Large intestine (tissue), 3 donors: Measurements from ENCODE around the gene NIP7. TPM values are rescaled to one million over a fixed set of nuclear protein-coding genes. Genes with fewer than 3 reads are reported as not detected.
A peak's percentile ranks its signal among the peaks of the same experiment; 100 is the strongest.

Experiments used
- DNase-seq, 2 donors: peaks; one replicate each; pipeline versions ENCODE4 v3.0.0 to v3.0.0-alpha.2; 2013
- H3K27ac ChIP-seq: one replicate; pipeline ENCODE4 v1.5.1; 2013; ENCODE audit warnings: low read length
- H3K27me3 ChIP-seq: 2 replicates; pipeline ENCODE4 v1.6.1; 2013; ENCODE audit warnings: low read length; ENCODE audit not compliant: control insufficient read depth, insufficient read depth
- H3K36me3 ChIP-seq: 2 replicates; pipeline ENCODE4 v1.6.1; 2013; ENCODE audit warnings: low read length; ENCODE audit not compliant: control insufficient read depth, insufficient read depth
- H3K4me1 ChIP-seq: one replicate; pipeline ENCODE4 v1.6.1; 2013; ENCODE audit warnings: low read length; ENCODE audit not compliant: control insufficient read depth, insufficient read depth
- H3K4me3 ChIP-seq: one replicate; pipeline ENCODE4 v1.5.1; 2013; ENCODE audit warnings: low read length
- H3K9me3 ChIP-seq: one replicate; pipeline ENCODE4 v1.6.1; 2013; ENCODE audit warnings: mild to moderate bottlenecking, low read depth, low read length, moderate library complexity; ENCODE audit not compliant: control insufficient read depth
- WGBS: methylation state at CpG from one replicate; pipeline ENCODE4 v1.1.5; 2013; ENCODE audit warnings: low lambda C conversion rate; ENCODE audit not compliant: insufficient coverage; 5-methylcytosine and 5-hydroxymethylcytosine counted together
- polyA plus RNA-seq: library from polyadenylated mRNA; unstranded; fragments of 120-200 nt; gene quantifications from one replicate; pipeline ENCODE4 v1.2.1, GENCODE V29; 2013

NIP7 gene
- polyA plus RNA-seq, 1 donor = 25.5 TPM

- H3K4me1 ChIP-seq = no peaks in the 10 kb centered on the region
Measured at GRCh38 chr16:69306031-69306430, 33.5 kb upstream of the NIP7 start.

DNA sequence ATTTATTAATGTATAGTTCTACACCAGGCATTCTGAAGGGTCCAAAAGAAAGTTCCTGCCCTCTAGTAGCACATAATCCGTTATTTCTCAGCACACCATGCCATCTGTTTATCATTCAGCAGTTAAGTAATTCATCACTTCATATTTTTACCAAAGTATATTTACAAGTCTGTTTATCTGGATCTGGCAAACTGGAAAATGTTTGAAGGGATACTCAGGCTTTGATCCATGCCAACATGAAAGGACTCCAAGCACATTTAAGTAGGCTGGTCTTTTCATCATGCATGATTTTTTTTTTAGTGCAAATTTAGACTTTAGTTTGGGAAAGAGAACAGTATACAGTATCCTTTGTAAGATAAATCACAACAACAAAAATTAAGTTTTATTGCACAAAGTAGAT is 32.5 kb upstream of the NIP7 start:
- H3K9me3 ChIP-seq = no peaks in the 10 kb centered on the region
- peaks cover under 1% of the 10 kb centered on the region for H3K4me1 ChIP-seq
- 100% methylated on average over 1 of the region's 1 CpG for WGBS
- no peaks in the 10 kb centered on the region for H3K36me3 ChIP-seq
- H3K4me3 ChIP-seq = no peak overlapping the region
- DNase-seq = no peak
- no peak overlapping the region for H3K27ac ChIP-seq
- no peaks in the 10 kb centered on the region for H3K27me3 ChIP-seq

More at GRCh38 chr16:69306031-69306430, 33.5 kb upstream of the NIP7 start:
- WGBS = no CpG with 5 or more reads among the region's 1 CpG
- H3K4me3 ChIP-seq = no peak overlapping the region
- no peak for DNase-seq
- H3K9me3 ChIP-seq = no peaks in the 10 kb centered on the region
- H3K36me3 ChIP-seq = peaks cover 10% of the 10 kb centered on the region
- H3K27ac ChIP-seq = no peak overlapping the region
- H3K27me3 ChIP-seq = no peaks in the 10 kb centered on the region

DNA sequence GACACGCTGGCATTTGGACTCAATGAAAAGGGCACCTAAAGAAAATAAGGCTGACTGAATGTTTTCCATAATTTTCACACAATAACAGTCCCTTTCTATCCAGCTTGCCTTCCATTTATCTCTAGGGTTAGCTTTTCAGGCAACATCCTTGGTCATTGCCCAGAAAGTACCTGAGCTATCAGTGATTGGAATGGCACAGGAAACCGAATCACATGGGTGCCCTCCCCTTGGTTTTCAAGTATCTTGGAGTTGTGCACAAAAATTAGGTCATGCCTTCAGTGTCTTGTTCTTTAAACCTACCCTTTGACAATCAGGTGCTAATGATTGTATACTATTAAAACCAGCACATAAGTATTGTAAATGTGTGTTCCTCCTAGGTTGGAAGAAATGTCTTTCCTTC is 31.7 kb upstream of the NIP7 start:
- Histone ChIP-seq H3K4me1 (peaks cover 3% of the 10 kb centered on the region), H3K9me3 (no peaks in the 10 kb centered on the region), H3K36me3 (peaks cover 1% of the 10 kb centered on the region), H3K27me3 (no peaks in the 10 kb centered on the region), H3K4me3 (no peak overlapping the region), H3K27ac (no peak overlapping the region)
- no CpG with 5 or more reads among the region's 2 CpGs for WGBS
- no peak for DNase-seq

DNA sequence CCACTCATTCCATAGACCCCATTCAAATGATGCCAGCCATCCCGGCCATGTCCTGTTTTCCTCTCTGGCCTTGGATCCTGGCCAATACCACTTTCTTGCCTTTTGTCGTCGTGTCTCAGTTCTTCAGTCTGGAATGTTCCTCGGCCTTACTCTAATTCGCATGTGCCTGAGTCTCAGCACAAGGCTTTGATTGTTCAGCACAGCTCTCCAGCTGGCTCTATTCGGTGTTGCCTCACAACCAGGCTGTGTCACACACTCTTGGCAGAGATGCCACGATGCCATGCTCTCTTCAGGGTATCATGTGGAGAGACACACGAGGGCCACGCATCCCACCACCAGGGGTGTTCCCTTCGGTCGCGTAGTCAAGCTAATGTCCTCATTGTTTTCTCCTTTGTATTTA is 30.3 kb upstream of the NIP7 start:
- Histone ChIP-seq H3K9me3 (no peaks in the 10 kb centered on the region), H3K4me1 (peaks cover 3% of the 10 kb centered on the region), H3K36me3 (peaks cover 11% of the 10 kb centered on the region), H3K4me3 (no peak overlapping the region), H3K27ac (no peak overlapping the region), H3K27me3 (no peaks in the 10 kb centered on the region)
- WGBS = 98% methylated on average over 7 of the region's 12 CpGs
- no peak for DNase-seq

GRCh38 chr16:69310653-69311532 is 28.7 kb upstream of the NIP7 start, which contains the start of gene VPS4A:
Gene VPS4A (plus strand): TSS chr16:69311350. CDS start chr16:69311512, 162 bp downstream.
- Histone ChIP-seq H3K4me3 (peak within 1 kb of the TSS; percentile 84), H3K36me3 (peaks cover 27% of the 10 kb centered on the region), H3K27ac (peak within 1 kb of the TSS; percentile 68), H3K4me1 (peaks cover 3% of the 10 kb centered on the region), H3K9me3 (no peaks in the 10 kb centered on the region), H3K27me3 (no peaks in the 10 kb centered on the region)
- peak; percentile 97 to 98 for DNase-seq
- no CpG with 5 or more reads among the region's 70 CpGs for WGBS

GRCh38 chr16:69311533-69312387 is 27.8 kb upstream of the NIP7 start:
- Histone ChIP-seq H3K36me3 (peaks cover 35% of the 10 kb centered on the region), H3K27ac (peak overlapping the region; percentile 68), H3K27me3 (no peaks in the 10 kb centered on the region), H3K9me3 (no peaks in the 10 kb centered on the region), H3K4me3 (peak overlapping the region; percentile 84), H3K4me1 (peaks cover 3% of the 10 kb centered on the region)
- WGBS = no CpG with 5 or more reads among the region's 59 CpGs
- peak in 1 of 2 donors; percentile 52 for DNase-seq

GRCh38 chr16:69313469-69313868 is 26.1 kb upstream of the NIP7 start:
- Histone ChIP-seq H3K27ac (no peak overlapping the region), H3K4me3 (no peak overlapping the region), H3K4me1 (peaks cover 3% of the 10 kb centered on the region), H3K36me3 (peaks cover 50% of the 10 kb centered on the region), H3K27me3 (no peaks in the 10 kb centered on the region), H3K9me3 (no peaks in the 10 kb centered on the region)
- WGBS = 100% methylated on average over 1 of the region's 5 CpGs
- no peak for DNase-seq

GRCh38 chr16:69314534-69314933 is 25.0 kb upstream of the NIP7 start:
- H3K36me3 ChIP-seq = peaks cover 60% of the 10 kb centered on the region
- 100% methylated on average over 1 of the region's 11 CpGs for WGBS
- H3K4me3 ChIP-seq = no peak overlapping the region
- no peak for DNase-seq
- peaks cover 3% of the 10 kb centered on the region for H3K4me1 ChIP-seq
- no peaks in the 10 kb centered on the region for H3K27me3 ChIP-seq
- H3K9me3 ChIP-seq = no peaks in the 10 kb centered on the region
- no peak overlapping the region for H3K27ac ChIP-seq

DNA sequence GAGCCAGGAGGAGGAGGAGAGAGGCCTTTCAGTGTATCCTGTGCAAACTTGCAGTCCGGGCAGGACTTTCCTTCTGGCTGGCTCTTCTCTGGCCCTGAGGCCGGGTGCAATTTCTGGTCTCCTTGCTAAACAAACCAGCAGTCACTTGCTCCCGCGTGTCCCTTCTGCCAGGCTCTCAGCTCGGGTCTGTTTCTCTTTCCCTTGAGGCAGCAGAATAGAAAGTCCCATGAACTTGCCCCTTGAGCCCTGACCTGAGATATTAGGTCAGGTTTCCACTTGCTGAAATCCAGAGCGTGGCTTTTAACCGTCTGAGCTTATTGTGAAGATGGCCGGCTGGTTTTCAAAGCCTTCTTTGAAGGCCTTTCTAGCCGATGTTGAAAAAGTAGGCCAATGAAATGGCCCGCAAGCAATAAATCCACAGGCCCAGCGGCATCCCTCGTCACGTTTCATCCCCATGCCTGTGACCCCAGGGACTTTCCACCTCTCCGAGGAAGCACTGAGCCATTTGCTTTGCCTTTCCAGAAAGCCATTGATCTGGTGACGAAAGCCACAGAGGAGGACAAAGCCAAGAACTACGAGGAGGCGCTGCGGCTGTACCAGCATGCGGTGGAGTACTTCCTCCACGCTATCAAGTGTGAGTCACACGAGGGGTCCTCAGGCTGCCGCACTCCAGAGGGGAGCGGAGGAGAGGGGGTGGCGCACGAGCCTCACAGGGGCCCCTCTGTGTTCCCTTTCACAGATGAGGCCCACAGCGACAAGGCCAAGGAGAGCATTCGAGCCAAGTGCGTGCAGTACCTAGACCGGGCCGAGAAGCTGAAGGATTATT is 23.9 kb upstream of the NIP7 start:
- H3K4me1 ChIP-seq = peaks cover 3% of the 10 kb centered on the region
- H3K27me3 ChIP-seq = no peaks in the 10 kb centered on the region
- H3K27ac ChIP-seq = no peak overlapping the region
- H3K36me3 ChIP-seq = peaks cover 72% of the 10 kb centered on the region
- DNase-seq = no peak
- WGBS = 92% methylated on average over 8 of the region's 30 CpGs
- H3K9me3 ChIP-seq = no peaks in the 10 kb centered on the region
- no peak overlapping the region for H3K4me3 ChIP-seq

- no peaks in the 10 kb centered on the region for H3K9me3 ChIP-seq
- H3K4me3 ChIP-seq = no peak overlapping the region
- no peak for DNase-seq
- no peaks in the 10 kb centered on the region for H3K27me3 ChIP-seq
- no CpG with 5 or more reads among the region's 17 CpGs for WGBS
- H3K36me3 ChIP-seq = peaks cover 81% of the 10 kb centered on the region
- H3K27ac ChIP-seq = no peak overlapping the region
- H3K4me1 ChIP-seq = peaks cover 3% of the 10 kb centered on the region
Measured at GRCh38 chr16:69316595-69317034, 23.0 kb upstream of the NIP7 start.
